Stimulated activated memory B cell treated with anti-CD40 and anti-IgM and Interleukin-4, amounts not matched to agents 10 μg/mL and 1 μg/mL and 100 μg/mL, for 72 hours (primary cell): ENCODE results near the gene TRIM65.
A peak's percentile ranks its signal among the peaks of the same experiment; 100 is the strongest.

Experiments
- ATAC-seq: fragments of 150-1000 bp; cut with Tn5 transposase; 2 replicates; pipeline ENCODE4 v1.10.0; 2021
- H3K27ac Mint-ChIP-seq: one replicate; pipeline ENCODE4 v1.8.0; 2022; ENCODE audit warnings: mild to moderate bottlenecking, mixed read lengths
- H3K27me3 Mint-ChIP-seq: one replicate; pipeline ENCODE4 v1.8.0; 2022; ENCODE audit warnings: mixed read lengths
- H3K36me3 Mint-ChIP-seq: one replicate; pipeline ENCODE4 v1.8.0; 2022; ENCODE audit warnings: mixed read lengths
- H3K4me1 Mint-ChIP-seq: one replicate; pipeline ENCODE4 v1.8.0; 2022; ENCODE audit warnings: mixed read lengths
- H3K4me3 Mint-ChIP-seq: one replicate; pipeline ENCODE4 v1.8.0; 2022; ENCODE audit warnings: mild to moderate bottlenecking, moderate library complexity, mixed read lengths
- H3K9me3 Mint-ChIP-seq: one replicate; pipeline ENCODE4 v1.8.0; 2022; ENCODE audit warnings: mixed read lengths

TRIM65 gene, protein sequence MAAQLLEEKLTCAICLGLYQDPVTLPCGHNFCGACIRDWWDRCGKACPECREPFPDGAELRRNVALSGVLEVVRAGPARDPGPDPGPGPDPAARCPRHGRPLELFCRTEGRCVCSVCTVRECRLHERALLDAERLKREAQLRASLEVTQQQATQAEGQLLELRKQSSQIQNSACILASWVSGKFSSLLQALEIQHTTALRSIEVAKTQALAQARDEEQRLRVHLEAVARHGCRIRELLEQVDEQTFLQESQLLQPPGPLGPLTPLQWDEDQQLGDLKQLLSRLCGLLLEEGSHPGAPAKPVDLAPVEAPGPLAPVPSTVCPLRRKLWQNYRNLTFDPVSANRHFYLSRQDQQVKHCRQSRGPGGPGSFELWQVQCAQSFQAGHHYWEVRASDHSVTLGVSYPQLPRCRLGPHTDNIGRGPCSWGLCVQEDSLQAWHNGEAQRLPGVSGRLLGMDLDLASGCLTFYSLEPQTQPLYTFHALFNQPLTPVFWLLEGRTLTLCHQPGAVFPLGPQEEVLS

DNA sequence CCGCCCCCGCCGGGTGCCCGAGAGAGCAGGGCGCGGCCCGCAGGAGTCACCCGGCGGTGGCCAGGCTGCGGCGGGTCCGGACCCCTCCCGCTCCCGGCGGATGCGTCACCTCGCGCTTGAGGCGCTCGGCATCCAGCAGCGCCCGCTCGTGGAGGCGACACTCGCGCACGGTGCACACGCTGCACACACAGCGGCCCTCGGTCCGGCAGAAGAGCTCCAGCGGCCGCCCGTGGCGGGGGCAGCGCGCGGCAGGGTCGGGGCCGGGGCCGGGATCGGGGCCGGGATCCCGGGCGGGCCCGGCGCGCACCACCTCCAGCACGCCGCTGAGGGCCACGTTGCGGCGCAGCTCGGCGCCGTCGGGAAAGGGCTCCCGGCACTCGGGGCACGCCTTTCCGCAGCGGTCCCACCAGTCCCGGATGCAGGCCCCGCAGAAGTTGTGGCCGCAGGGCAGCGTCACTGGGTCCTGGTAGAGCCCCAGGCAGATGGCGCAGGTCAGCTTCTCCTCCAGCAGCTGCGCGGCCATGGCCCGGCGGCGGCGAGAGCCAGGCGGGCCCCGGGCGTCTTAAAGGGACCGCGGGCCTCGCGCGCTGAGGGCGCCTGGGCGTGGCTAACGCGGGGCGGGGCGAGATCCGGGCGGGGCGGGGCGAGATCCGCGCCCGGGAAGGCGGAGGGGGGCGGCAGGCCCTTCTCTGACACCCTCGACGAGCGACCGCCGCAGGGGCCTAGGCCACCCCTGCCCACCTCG is at the start of gene TRIM65:
Gene TRIM65 (minus strand): TSS at position 537 of the 745 bp plus-strand sequence. CDS start 14 bp downstream, at position 523.
- Mint-ChIP-seq H3K36me3 (peaks cover 38% of the 10 kb centered on the region), H3K27me3 (no peaks in the 10 kb centered on the region), H3K4me1 (peaks cover 41% of the 10 kb centered on the region), H3K27ac (peak within 1 kb of the TSS; percentile 87), H3K4me3 (peak within 1 kb of the TSS; percentile 75), H3K9me3 (no peaks in the 10 kb centered on the region)
- ATAC-seq, result peak; percentile 90

DNA sequence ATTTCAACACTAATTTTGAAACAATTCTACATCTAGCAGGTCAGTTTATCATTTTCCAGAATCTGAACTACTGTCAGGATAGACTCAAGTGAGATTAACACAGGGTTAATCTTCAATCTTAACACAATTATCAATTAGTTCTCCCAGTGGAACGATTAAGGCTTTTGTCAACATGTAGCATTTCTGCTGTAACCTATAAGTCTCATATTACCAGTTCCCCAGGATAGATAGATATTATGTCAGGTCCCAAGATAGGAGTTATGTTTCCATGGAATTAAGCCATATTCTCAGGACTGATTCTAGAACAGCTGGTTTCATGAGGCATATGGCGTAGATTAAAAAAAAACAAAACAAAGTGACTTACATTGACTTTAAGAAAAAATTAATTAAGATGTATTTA is 48.5 kb upstream of the TRIM65 start:
- ATAC-seq, result no peak
- no peaks in the 10 kb centered on the region for H3K27me3 Mint-ChIP-seq
- H3K4me1 Mint-ChIP-seq, result peaks cover 14% of the 10 kb centered on the region
- H3K4me3 Mint-ChIP-seq, result no peak overlapping the region
- no peak overlapping the region for H3K27ac Mint-ChIP-seq
- no peaks in the 10 kb centered on the region for H3K9me3 Mint-ChIP-seq
- H3K36me3 Mint-ChIP-seq, result peaks cover 11% of the 10 kb centered on the region

DNA sequence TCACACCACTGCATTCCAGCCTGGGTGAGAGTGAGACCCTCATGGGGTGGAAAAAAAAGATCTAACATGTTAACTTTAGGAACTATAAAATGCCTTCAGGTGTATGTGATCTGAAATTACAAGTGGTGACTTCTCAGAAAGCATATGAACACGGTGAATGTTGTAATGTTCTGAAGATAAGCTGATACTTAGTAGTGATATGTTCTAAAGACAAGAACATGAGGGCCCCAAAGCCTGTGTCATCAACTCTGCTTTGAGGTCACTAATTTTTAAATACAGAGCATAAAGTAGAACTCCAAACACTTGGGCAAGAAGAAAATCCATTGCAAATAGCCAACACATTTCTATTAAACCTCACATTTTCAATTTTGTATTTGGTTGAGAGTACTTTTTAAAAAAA is 46.7 kb upstream of the TRIM65 start:
- Mint-ChIP-seq H3K4me3 (no peak overlapping the region), H3K27ac (no peak overlapping the region), H3K36me3 (no peaks in the 10 kb centered on the region), H3K9me3 (no peaks in the 10 kb centered on the region), H3K4me1 (peaks cover 15% of the 10 kb centered on the region), H3K27me3 (no peaks in the 10 kb centered on the region)
- ATAC-seq, result no peak

DNA sequence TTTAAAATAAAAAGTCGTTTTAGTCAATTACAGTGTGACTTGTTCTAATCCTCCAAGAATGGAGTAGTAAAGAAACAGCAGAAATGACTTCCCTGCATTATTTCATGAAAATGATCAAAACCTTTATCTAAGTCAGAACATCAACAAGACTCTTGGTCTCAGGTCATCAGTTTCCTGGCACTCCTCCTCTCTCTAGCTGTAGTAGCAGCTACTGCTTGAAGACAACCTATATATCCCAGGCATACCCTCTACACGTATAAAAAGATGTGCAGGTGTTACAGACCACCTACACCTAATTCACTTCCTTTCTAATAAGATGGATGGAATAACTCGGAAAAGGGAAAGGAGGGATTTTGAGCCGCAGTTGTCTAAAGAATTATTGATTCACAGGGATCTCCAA is 45.7 kb upstream of the TRIM65 start:
- no peak for ATAC-seq
- Mint-ChIP-seq H3K9me3 (no peaks in the 10 kb centered on the region), H3K4me1 (peaks cover 15% of the 10 kb centered on the region), H3K36me3 (no peaks in the 10 kb centered on the region), H3K27ac (no peak overlapping the region), H3K27me3 (no peaks in the 10 kb centered on the region), H3K4me3 (no peak overlapping the region)

DNA sequence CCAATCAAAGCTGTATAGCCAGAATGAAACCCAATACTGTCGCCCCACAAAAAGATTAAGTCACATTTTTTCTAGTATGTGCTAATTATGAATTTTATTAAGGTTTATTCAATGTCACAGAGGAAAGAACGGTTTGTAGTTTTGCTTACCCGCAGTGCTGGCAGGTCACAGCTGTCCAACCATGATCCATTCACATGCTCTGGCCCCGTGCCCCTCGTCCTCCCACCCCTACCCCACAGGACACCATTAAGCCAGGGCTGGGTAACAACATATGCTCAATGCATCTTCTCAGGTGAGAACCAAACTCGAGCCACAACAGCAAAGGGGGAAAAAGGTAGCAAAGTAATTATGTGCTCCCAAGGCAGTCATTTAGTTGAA is 44.7 kb upstream of the TRIM65 start:
- H3K27ac Mint-ChIP-seq, result no peak overlapping the region
- H3K9me3 Mint-ChIP-seq, result no peaks in the 10 kb centered on the region
- H3K4me1 Mint-ChIP-seq, result peaks cover 15% of the 10 kb centered on the region
- no peaks in the 10 kb centered on the region for H3K36me3 Mint-ChIP-seq
- H3K4me3 Mint-ChIP-seq, result peak overlapping the region; percentile 81
- ATAC-seq, result no peak
- H3K27me3 Mint-ChIP-seq, result no peaks in the 10 kb centered on the region

DNA sequence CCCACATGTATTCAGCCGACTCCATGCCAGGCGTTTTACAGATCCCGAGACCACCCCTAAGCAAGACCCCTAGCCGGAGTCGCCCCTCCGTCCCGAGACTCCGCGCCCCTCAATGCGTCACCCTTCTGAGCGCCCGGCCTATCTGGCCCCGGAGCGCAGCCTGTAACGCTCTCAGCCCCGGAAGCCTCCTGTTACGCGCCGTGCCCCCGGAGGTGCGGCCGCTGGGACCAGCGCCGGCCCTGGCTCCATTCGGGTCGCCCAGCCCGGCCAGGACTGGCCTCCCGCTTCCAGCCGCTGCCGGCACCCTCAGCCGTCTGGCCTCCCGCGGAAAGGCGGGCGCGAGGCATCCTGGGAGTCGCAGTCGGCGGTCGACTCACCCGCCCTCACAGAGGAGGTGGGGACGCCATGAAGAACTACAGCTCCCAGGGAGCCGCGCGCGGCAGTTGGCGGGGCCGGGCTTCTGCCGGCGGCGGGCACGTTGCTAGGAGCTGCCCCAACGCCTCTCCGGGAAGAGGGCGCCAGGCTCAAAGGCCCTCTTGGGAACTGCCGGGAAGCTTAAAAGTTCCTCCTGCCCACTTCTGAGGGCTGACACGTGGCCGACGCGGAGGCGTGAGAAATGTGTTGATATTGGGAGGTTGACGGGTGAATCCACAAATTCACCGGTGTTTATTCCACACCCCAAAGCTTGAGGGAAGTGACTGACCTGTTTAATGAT is 44.1 kb upstream of the TRIM65 start, which contains the start of gene FBF1:
Gene FBF1 (minus strand): TSS at position 316 of the 715 bp plus-strand sequence. CDS start 2,893 bp downstream, outside the sequence.
- peak; percentile 99 for ATAC-seq
- Mint-ChIP-seq H3K4me1 (peaks cover 15% of the 10 kb centered on the region), H3K36me3 (no peaks in the 10 kb centered on the region), H3K27me3 (no peaks in the 10 kb centered on the region), H3K27ac (peak within 1 kb of the TSS; percentile 80), H3K9me3 (no peaks in the 10 kb centered on the region), H3K4me3 (peak within 1 kb of the TSS; percentile 81)

DNA sequence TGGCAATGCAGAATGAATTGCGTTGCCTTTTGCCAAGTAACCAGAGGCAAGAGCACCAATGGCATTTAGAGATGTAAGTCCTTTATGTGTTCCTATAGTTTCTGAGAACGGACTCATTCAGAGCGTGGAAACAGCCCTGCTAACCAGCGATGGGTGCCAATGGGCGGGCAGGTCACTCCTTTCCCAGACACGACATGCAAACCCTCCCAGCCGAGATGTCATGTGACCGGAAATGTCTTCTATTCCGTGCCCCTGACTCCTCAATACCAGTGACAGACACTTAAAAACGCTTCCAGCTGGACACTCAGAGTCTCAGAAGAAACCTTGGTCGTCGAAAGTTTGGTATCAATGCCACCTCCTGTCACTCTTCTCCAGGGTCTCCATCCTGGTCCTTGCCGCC is 40.9 kb upstream of the TRIM65 start:
- ATAC-seq, result no peak
- Mint-ChIP-seq H3K27ac (no peak overlapping the region), H3K36me3 (no peaks in the 10 kb centered on the region), H3K27me3 (no peaks in the 10 kb centered on the region), H3K4me3 (no peak overlapping the region), H3K9me3 (no peaks in the 10 kb centered on the region), H3K4me1 (peaks cover 15% of the 10 kb centered on the region)

DNA sequence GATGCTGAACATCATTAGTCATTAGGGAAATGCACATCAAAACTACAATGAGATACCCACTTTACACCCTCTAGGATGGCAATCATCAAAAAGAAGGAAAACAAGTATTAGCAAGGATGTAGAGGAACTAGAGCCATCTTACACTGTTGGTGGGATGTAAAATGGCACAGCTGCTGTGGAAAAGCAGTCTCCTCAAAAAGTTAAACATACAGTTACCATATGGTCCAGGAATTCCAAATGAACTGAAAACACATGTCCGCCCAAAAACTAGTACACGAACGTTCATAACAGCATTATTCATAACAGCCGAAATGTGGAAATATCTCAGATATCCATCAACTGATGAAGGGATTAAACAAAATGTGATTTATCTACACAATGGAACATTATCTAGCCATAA is 37.1 kb upstream of the TRIM65 start:
- no peak overlapping the region for H3K27ac Mint-ChIP-seq
- no peaks in the 10 kb centered on the region for H3K9me3 Mint-ChIP-seq
- no peak overlapping the region for H3K4me3 Mint-ChIP-seq
- ATAC-seq, result no peak
- no peaks in the 10 kb centered on the region for H3K4me1 Mint-ChIP-seq
- no peaks in the 10 kb centered on the region for H3K36me3 Mint-ChIP-seq
- no peaks in the 10 kb centered on the region for H3K27me3 Mint-ChIP-seq

DNA sequence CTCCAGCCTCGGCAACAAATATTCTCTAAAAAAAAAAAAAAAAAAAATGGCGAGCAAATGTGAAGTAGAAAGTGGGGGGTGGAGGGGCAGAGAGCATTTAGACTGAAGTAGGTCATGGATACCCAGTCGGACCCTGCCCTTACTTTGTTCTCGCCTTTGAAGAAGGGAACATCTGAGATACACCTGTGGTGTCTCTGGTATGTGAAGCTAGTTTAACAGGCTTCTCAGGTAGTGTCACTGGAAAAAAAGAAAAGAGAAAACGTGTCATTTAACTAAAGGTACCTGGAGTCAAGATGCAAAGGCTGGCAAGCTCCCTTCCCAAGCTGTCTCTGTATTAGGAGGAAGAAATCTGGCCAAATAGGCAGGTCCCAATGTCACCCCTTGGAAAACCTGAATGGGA is 36.1 kb upstream of the TRIM65 start:
- Mint-ChIP-seq H3K27me3 (no peaks in the 10 kb centered on the region), H3K36me3 (no peaks in the 10 kb centered on the region), H3K27ac (no peak overlapping the region), H3K9me3 (no peaks in the 10 kb centered on the region), H3K4me1 (no peaks in the 10 kb centered on the region), H3K4me3 (no peak overlapping the region)
- ATAC-seq, result no peak

DNA sequence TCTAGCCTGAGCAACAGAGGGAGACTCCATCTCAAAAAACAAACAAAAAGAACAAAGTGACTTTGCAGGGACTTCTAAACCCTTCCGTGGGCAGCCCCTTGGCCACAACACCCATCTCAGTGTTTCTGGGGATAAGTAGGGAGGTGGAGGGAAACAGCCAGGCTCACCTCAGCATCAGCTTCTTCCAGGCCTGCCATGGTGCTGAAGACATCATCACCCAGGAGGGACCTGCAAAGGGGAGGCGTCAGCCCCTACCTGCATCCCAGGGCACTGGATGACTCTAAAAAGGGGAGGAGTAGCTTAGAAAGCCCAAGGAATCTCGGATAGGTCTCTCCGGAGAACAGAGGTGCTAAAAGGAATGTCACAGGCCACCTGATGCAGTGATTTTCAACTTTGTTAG is 34.3 kb upstream of the TRIM65 start:
- Mint-ChIP-seq H3K9me3 (no peaks in the 10 kb centered on the region), H3K27ac (no peak overlapping the region), H3K27me3 (no peaks in the 10 kb centered on the region), H3K4me3 (no peak overlapping the region), H3K36me3 (peaks cover 5% of the 10 kb centered on the region), H3K4me1 (no peaks in the 10 kb centered on the region)
- ATAC-seq, result no peak

DNA sequence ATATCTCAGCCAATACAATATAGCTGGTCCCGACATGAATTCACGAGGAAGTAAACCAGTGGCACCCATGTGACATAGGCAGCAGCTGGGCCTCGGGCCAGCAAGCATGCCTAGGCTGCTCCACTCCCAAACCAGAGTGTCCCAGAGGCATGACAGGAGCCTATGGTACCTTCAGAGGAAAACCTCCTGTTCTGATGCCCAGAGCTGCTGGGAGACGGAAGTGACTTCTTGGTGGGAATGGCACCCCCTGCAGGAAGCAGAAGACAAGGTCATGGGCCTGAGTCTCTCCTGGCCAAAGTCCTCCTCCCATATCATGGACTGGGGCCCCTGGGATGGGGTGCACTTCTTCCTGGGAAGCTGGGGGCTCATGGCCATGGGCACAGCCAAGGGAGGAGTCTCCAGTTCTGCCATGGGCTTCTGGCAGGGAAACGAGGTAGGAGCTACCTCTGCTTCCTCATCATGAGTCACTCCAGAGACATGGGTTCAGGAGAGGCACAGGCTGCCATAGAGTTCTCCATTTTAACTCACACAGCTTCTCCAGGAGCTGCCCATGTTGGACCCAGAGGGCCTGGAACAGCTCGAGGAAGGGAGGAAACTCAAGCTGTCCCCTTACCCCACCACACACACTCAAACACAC is 30.7 kb upstream of the TRIM65 start:
- Mint-ChIP-seq H3K9me3 (no peaks in the 10 kb centered on the region), H3K27me3 (no peaks in the 10 kb centered on the region), H3K4me3 (no peak overlapping the region), H3K36me3 (peaks cover 9% of the 10 kb centered on the region), H3K27ac (no peak overlapping the region), H3K4me1 (no peaks in the 10 kb centered on the region)
- no peak for ATAC-seq

DNA sequence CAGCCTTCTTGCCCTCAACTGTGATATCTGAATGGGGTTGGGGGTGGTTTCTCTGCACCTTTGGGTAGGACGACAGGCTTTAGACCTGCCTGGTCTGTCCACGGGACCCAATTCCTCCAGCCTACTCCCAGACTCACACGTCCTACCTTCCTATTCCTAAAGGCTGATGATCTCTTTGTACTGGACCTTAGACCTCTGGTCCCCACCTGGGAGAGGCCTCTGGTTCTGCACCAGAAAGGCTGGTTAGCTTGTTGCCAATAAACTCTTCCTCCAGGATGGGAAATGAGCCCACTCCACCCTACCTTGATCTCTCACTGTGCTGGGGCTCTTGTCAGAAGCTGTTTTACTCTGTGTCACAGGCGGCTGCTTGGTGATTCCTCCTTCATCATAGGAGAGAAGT is 29.7 kb upstream of the TRIM65 start:
- Mint-ChIP-seq H3K4me1 (no peaks in the 10 kb centered on the region), H3K36me3 (peaks cover 9% of the 10 kb centered on the region), H3K4me3 (no peak overlapping the region), H3K27ac (no peak overlapping the region), H3K9me3 (no peaks in the 10 kb centered on the region), H3K27me3 (no peaks in the 10 kb centered on the region)
- ATAC-seq, result no peak

DNA sequence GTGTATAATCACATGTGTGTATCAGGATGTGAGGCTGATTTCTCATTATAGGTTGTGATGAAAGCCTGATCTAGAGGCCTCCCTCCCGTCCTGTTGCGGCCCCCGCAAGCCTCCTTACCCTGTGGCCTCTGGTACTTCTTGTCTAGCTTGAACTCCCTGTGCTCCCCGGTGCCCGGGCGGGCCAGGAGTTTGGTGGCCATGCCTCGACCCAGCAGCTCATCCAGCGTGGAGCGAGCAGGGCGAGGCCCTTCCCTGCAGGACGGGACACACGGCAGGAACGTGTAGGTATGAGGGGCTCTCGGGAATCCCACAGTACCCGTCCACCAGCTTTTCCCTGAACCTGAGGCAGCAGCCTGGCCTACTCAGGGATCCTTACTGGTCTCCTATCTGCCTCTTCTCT is 29.2 kb upstream of the TRIM65 start:
- Mint-ChIP-seq H3K4me1 (no peaks in the 10 kb centered on the region), H3K9me3 (no peaks in the 10 kb centered on the region), H3K27ac (no peak overlapping the region), H3K27me3 (no peaks in the 10 kb centered on the region), H3K36me3 (peaks cover 9% of the 10 kb centered on the region), H3K4me3 (no peak overlapping the region)
- ATAC-seq, result no peak

DNA sequence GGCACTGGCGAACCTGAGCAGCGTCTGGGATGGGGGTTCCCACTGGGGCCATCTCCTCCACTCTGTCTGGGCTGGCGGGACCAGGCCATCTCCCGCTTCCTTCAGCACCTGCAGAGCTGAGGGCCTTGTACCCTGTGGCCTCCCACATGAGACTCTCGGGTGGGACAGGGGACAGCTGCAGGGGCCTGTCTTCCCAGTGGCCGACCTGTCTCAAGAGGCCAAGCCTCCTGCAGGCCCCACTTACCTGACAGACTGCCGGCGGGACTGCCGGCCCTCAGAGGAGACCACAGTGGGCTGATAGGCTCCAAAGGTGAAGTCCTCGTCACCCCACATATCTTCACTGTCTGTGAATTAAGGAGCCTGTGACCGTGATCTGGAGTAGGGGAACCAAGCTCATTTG is 28.4 kb upstream of the TRIM65 start:
- Mint-ChIP-seq H3K4me1 (no peaks in the 10 kb centered on the region), H3K9me3 (no peaks in the 10 kb centered on the region), H3K4me3 (no peak overlapping the region), H3K27ac (no peak overlapping the region), H3K27me3 (no peaks in the 10 kb centered on the region), H3K36me3 (peaks cover 9% of the 10 kb centered on the region)
- ATAC-seq, result no peak
